GM19238 (cell line): ENCODE data around the gene GPR35.

ENCODE experiments used
- DNase-seq: peaks from one replicate; pipeline ENCODE4 v3.0.0; 2011; ENCODE audit warnings: low spot score; ENCODE audit not compliant: insufficient read length

Gene GPR35

DNA sequence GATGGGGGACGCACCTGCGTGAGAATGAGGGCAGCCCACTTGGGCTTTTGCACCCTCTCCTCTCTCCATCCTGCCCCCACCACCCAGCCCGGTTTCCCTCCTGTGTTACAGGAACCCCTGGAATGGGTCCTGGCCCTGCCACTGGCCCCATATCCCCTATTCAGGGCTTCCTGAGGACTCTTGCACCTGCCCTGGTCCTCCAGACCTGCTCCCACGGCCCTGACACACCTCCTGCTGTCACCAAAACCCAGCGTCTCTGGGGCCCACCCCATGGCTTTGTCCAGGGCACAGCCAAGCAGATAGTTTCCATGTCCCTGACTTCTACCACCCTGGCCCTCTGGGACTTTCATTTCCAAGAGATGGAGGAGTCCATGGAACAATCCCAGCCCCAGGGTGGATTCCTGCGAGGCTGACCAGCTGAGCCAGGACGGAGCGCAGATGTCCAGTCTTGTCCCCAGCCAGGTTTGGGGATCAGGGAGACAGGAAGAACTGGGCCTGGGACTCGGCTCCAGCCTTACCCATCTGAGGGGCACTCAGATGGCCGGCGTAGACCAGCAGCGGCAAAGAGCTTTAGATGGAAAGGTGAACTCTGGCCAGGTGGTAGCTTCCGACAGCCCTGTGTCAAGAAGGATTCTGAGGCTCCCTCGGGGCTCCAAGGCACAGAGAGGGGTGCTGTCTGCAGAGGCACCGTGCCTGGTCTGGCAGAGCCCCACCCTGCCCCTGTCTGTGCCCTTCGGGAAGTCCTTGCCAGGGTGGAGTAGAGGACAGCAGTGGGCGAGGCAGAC is 12.0 kb downstream of the GPR35 start:
- DNase-seq: no peak

GRCh38 chr2:240637901-240638345 is 12.6 kb downstream of the GPR35 start:
- no peak for DNase-seq

- DNase-seq: no peak
Measured at GRCh38 chr2:240638512-240639160, 13.4 kb downstream of the GPR35 start.

DNA sequence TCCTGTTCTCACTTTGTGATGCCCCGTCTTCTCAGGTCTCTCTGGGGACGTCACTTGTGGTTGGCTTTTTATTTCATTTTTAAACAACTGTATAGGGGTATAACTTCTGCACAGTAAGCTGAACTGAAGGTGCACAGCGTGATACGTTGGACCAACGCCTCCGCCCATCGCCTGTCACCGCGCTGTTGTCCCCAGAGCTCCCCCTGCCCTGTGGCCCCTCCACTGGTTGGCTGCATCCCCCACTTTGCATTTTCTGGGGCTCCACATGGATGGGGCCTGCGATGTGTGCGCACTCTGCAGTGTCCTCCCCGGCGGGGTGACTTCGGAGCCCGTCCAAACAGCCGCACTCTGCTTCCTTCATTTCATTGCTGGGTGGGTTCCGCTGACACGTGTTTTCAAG is 14.3 kb downstream of the GPR35 start:
- DNase-seq: no peak

- no peak for DNase-seq
Measured at GRCh38 chr2:240640939-240641338, 15.7 kb downstream of the GPR35 start.

DNA sequence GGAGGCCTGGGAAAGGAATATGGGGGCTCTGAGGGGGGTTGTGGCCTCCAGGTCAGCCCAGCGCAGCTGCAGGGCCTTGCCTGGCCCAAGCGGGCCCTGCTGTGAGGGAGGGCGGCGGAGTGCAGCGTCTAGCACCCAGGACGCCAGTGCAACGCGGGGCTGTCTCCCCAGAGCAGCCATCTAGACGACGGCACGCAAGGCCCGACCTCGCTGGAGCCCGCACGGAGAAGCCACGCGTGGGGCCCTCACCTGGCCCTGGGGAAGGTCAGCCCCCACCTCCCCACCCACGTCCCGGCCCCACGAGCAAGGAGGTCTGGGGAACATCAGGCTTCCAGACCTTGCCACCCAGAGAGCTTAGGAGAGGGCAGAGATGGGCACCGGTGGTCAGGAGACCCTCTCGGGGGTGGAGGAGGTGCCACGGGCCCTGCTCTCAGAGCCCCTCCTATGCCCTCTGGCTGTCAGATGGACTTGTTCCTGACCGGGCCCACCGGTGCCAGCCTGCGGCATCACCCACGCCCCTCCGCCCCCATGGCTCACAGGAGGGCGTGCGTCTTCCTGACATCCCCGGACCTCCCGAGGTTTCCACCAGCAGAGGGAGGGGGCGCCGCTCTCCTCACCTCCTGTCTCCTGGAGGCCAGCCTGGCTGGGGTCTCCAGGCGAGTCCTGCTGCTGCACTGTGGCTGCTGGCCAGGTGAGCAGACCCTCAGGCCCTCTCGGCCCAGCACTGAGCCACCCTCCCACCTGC is 17.0 kb downstream of the GPR35 start:
- DNase-seq: no peak

DNA sequence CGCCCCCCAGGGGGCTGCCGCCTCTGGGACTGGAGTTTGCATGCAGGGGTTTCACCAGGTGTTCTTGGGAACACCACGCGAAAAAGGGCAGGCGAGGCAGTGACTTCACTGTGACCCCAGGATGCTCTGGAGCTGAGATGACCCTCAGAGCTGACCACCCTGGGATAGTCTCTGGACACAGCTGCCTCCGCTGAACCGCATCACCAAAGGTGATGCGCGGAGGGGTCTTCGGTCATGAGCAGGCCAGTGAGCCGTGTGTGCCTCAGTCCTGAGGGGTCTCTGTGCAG is 17.5 kb downstream of the GPR35 start:
- no peak for DNase-seq

DNA sequence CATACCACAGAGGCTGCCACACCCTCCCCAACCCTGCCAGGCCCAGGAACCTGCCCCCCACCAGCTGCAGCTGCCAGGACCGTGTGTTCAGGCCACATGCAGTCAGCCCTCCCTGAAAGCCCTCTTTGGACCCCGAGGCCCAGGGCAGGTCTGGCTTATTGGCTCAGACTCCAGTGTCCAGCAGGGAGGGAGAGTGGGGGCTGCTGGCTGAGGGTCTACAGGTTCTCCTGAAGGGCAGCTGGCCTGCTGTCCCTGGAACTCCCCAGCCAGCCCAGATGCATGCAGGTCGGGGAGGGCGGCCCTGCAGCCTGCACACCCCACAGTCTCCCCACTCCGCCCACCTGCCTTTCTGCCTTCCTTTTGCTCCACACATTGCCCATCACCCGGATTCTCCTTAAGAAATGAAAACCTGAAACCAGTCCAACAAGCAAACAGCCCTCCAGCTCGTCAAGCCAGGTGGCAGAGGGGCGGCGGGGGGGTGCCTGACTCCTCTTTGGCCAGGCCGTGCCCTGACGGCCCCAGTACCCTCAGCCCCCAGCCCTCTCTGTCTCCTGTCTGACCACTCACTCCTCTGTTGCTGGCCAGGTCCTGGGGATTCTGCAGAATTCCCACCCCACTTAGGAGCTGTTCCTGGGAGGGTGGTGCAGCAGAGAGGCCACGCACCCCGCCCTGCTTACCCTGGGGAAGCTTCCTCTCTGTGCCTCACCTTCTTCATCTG is 18.0 kb downstream of the GPR35 start:
- DNase-seq: no peak

GRCh38 chr2:240643811-240644150 is 18.5 kb downstream of the GPR35 start:
- no peak for DNase-seq

DNA sequence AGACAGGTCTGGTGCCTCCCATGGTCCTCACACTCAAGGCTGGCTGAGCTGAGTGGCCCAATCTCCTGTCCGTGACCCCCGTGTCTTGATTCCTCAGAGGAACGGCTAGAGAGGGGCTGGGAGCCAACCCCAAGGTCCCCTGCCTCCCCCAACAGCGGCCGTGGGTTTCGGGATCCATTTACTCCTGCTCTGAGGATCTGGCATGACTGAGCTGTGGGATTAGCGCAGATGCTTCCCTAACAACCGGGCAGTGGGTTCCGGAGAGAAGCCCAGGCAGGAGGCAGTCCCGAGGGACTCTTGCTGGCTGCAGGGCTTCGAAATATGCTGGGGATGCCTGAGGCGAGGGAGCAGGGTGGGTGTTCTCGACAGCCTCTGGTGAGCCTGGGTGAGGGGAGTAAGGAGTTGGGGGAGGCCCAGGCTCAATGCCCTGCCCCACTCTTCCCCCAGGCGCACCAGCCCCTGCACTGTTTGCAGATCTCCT is 18.9 kb downstream of the GPR35 start:
- no peak for DNase-seq

GRCh38 chr2:240644859-240645301 is 19.6 kb downstream of the GPR35 start:
- no peak for DNase-seq

GRCh38 chr2:240645346-240645745 is 20.1 kb downstream of the GPR35 start:
- no peak for DNase-seq

DNA sequence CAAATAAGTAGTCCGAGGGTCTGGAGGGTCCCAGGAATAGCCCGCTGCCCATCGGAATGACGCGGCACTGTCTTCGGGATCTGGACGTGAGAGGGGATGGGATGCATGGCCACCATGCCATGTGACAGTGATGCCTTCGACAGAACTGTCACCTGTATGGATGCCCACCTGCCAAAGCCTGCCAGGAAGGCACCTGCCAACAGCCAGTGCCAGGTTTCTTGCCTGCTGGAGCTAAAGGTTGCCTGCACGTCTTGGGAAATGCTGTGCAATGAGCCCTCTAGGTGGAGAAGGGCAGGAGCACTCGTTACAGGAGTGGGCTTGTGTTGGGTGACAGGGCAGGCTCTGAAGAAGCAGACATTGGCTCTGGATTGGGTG is 20.5 kb downstream of the GPR35 start:
- DNase-seq: no peak

- no peak for DNase-seq
Measured at GRCh38 chr2:240646176-240646899, 21.1 kb downstream of the GPR35 start.

DNA sequence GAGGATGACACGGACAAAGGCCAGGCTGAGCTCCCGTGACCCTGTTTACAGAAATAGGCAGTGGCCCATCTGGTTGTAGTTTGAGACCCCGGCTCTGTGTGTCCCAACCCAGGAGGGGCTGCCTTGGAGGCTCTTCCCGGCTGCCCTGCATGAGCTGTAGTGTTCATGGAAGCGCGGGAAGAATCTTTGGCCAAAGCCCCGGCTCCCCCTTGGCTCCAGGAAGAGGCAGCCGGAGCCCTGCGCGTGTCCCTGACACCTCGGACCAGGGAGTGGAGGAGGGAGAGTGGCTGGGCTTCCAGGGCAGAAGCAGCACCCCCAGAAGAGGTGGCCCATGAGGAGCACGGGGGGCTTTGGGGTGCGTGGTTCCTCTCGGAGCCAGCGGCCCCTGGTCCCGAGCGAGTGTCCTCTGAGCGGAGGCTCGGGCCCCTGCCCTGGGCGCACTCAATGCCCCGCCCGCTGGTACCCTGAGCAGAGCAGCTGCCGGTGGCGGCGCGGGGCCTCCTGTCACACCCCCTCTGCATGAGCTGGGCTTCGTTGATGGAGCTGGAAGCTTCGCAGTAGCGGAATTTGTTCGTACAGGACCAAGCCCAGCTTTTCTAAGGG is 21.7 kb downstream of the GPR35 start:
- no peak for DNase-seq

DNA sequence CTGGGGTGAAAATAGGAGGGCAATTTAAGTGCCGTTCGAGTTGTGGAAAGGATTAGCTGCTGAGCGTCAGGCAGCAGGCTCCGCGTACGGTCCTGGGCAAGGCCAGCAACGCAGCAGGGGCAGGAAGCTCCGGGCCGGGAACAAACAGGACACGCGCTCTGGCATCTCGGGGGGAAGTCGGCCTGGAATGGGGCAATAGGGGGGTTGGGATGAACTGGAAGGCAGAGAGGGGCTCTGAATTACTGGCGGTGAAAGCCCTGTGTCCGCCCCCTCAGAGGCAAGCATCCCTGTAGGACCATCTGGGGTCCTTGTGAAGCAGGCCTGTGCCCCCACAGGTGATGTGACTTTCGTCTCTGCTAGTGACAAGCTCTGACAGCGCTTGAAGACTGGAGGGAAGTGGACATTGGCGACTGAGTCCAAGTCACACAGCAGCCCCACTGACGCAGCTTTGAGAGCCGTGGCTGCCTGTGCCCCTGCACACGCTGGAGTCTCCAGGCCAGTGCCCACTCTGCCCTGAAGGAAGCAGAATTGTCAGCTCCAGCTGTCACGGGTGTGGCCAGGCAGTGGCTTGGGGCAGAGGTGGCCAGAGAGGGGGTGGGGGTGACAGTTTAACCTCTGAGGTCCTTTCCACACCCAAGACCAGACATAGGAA is 22.3 kb downstream of the GPR35 start:
- no peak for DNase-seq

GRCh38 chr2:240648155-240648649 is 22.9 kb downstream of the GPR35 start:
- no peak for DNase-seq

GRCh38 chr2:240648650-240649275 is 23.5 kb downstream of the GPR35 start:
- DNase-seq: no peak

- DNase-seq: no peak
Measured at GRCh38 chr2:240649331-240649730, 24.1 kb downstream of the GPR35 start.
